Mesodermal cell (in vitro differentiated cells): Measurements from ENCODE around the gene FAM168A.

Experiments
- H3K27ac ChIP-seq: 2 replicates; pipeline ENCODE4 v1.7.0; 2013; ENCODE audit warnings: mild to moderate bottlenecking, low read depth, low read length, moderate library complexity; ENCODE audit not compliant: severe bottlenecking
- H3K36me3 ChIP-seq: 2 replicates; pipeline ENCODE4 v1.7.1; 2013; ENCODE audit warnings: mild to moderate bottlenecking, low read length, moderate library complexity; ENCODE audit not compliant: control insufficient read depth, insufficient read depth
- H3K4me1 ChIP-seq: one replicate; pipeline ENCODE4 v1.7.1; 2013; ENCODE audit warnings: mild to moderate bottlenecking, low read length; ENCODE audit not compliant: insufficient read depth, control insufficient read depth, poor library complexity, severe bottlenecking
- H3K4me3 ChIP-seq: 2 replicates; pipeline ENCODE4 v1.7.0; 2013; ENCODE audit warnings: low read length, control low read depth, mild to moderate bottlenecking; ENCODE audit not compliant: insufficient read depth, poor library complexity, severe bottlenecking; ENCODE audit errors: extremely low read depth
- H3K9me3 ChIP-seq: 2 replicates; pipeline ENCODE4 v1.7.1; 2013; ENCODE audit warnings: mild to moderate bottlenecking, low read length, moderate library complexity; ENCODE audit not compliant: control insufficient read depth
- WGBS, 2 experiments: methylation state at CpG; one replicate each; pipeline ENCODE4 v1.1.5; 2013; ENCODE audit warnings: missing lambda C conversion rate in 2 of 2; ENCODE audit not compliant: insufficient coverage in 2 of 2; 5-methylcytosine and 5-hydroxymethylcytosine counted together

Gene FAM168A

DNA sequence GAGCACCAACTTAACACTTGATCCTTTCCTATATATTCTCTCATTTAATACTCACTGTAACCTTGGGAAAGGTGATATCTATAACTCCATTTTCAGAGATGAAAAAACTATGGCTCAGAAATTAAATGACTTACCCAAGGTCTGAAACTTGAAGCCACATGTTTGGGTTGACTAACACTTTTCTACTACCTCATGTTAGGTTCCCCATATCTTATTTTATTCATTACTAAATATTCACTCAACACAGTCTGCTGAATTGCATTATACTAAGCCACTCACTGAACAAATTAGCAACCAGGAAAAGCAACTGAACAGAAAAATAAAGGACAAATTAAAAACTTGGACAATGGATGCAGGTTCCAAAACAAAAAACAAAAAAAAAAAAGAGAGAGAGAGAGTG, 59.9 kb downstream of the FAM168A start:
- Histone ChIP-seq H3K4me3 (no peak overlapping the region), H3K4me1 (peaks cover 8% of the 10 kb centered on the region), H3K27ac (peak overlapping the region; percentile 79), H3K36me3 (peaks cover 3% of the 10 kb centered on the region), H3K9me3 (no peaks in the 10 kb centered on the region)

DNA sequence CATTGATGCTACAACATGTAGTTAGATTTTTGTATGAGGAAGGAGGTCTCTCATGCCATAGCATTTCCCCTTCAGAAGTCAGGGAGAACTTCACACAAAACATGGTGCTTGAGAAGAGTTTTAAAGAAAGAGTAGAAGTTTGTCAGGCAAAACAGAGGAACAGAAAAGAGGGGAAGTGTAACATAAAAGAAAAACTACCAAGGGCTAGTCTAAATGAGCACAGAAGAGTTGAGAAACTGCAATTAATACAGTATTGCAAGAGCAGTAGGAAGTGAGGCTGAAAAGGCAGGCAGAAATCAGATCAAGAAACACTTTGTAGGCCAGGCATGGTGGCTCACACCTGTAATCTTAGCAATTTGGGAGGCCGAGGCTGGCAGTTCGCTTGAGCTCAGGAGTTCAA, 61.0 kb downstream of the FAM168A start:
- Histone ChIP-seq H3K27ac (no peak overlapping the region), H3K4me1 (peaks cover 11% of the 10 kb centered on the region), H3K36me3 (peaks cover under 1% of the 10 kb centered on the region), H3K4me3 (no peak overlapping the region), H3K9me3 (no peaks in the 10 kb centered on the region)
- WGBS, 2 experiments: 90 to 97% methylated on average over 2 of the region's 2 CpGs

GRCh38 chr11:73532310-73532709, 65.6 kb downstream of the FAM168A start:
- Histone ChIP-seq H3K4me3 (no peak overlapping the region), H3K4me1 (peaks cover 7% of the 10 kb centered on the region), H3K27ac (no peak overlapping the region), H3K36me3 (no peaks in the 10 kb centered on the region), H3K9me3 (no peaks in the 10 kb centered on the region)
- no CpG with 5 or more reads among the region's 1 CpG for WGBS, 2 experiments

DNA sequence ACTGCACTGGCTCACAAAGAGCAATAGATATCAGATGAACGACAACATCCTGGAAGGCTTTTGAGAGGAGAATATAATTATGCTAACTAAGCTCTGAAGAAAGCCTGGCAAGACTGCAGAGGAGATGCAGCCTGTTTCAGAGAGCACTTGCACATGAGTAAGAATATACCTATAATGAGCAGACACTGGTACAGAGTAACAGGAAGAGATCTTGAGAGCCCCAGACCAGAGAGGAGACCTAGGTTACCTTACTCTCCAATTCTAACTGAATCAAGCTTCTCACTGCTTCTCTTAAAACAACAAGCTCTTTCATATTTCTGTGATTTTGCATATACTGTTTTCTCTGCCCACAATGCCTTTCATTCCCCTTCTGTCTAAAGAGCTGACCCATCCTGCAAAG, 66.5 kb downstream of the FAM168A start:
- Histone ChIP-seq H3K4me1 (peaks cover 11% of the 10 kb centered on the region), H3K36me3 (no peaks in the 10 kb centered on the region), H3K4me3 (no peak overlapping the region), H3K27ac (no peak overlapping the region), H3K9me3 (no peaks in the 10 kb centered on the region)
- 100% methylated on average over 1 of the region's 1 CpG; no CpG with 5 or more reads in 1 of the 2 experiments for WGBS, 2 experiments

GRCh38 chr11:73530109-73530508, 67.8 kb downstream of the FAM168A start:
- no peak overlapping the region for H3K27ac ChIP-seq
- H3K4me3 ChIP-seq: no peak overlapping the region
- WGBS, 2 experiments: 42 to 79% methylated on average over 2 to 4 of the region's 4 CpGs
- H3K4me1 ChIP-seq: peaks cover 11% of the 10 kb centered on the region
- H3K36me3 ChIP-seq: no peaks in the 10 kb centered on the region
- H3K9me3 ChIP-seq: no peaks in the 10 kb centered on the region

DNA sequence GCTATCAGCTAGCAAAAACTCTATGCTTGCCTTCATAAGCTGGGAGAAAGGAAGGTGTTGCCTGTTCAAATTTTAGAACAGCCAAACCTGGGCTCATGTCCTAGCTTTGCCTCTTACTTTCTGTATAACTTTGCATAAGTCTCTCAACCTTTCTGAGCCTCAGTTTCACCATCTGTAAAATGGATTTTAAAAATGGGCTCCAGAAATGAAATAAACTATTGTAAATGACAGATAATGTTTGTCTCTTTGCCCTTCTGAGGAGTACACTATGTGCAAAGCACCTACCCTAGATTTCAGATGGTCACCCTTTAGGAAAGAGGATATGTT, 68.7 kb downstream of the FAM168A start:
- H3K36me3 ChIP-seq: no peaks in the 10 kb centered on the region
- no peaks in the 10 kb centered on the region for H3K9me3 ChIP-seq
- H3K4me1 ChIP-seq: peaks cover 11% of the 10 kb centered on the region
- H3K4me3 ChIP-seq: no peak overlapping the region
- no peak overlapping the region for H3K27ac ChIP-seq

DNA sequence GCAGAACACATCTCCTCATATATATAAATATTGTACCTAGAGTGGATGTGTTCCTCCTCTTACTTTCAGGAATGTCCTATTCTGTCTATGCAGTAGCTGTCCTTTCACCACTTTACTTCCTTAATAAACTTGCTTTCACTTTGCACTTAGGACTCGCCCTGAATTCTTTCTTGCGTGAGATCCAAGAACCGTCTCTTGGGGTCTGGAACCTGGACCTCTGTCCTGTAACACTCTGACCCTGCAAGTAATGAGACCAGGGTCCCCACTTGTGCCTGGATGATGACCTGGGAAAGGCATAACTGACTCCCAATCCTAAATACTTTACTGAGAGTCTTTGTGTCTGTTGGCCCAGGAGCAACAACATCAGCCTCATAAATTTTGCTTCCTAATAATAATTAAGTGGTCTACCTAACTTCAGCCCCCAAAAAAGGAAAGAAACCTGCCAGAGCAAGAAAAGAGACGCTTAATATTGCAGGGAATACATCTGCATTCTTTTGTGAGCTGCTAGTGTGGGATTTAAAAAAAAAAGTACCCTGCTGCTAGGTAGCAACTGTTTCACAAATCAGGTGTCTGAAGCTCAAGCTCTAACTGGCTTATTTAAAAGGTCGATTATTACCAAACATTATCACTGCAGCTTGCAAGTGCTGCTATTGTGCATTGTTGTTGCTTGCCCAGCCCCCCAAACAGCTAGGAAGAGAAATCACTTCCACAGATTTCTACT, 69.3 kb downstream of the FAM168A start:
- Histone ChIP-seq H3K9me3 (peaks cover 4% of the 10 kb centered on the region), H3K27ac (no peak overlapping the region), H3K4me3 (no peak overlapping the region), H3K4me1 (peaks cover 11% of the 10 kb centered on the region), H3K36me3 (no peaks in the 10 kb centered on the region)
- WGBS, 2 experiments: 64 to 66% methylated on average over 4 of the region's 5 CpGs

DNA sequence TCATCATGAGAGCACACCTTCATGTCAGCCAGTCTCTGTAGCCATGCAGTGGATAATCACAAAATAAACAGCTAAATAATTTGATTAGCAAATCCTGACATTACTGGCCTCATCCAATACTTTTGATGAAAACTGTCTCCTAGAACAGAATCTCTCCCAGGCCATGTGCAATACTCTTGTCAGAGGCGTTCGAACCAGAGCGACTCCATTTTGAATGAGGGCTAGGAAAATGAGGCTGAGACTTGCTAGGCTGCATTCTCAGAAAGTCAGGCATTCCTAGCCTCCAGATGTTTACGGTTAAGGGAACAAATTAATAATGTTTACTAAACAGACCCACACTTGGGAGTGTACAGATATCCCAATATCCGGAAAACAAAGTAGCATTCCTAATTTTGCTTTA, 69.9 kb downstream of the FAM168A start:
- H3K4me1 ChIP-seq: peaks cover 11% of the 10 kb centered on the region
- no peak overlapping the region for H3K4me3 ChIP-seq
- peaks cover 8% of the 10 kb centered on the region for H3K9me3 ChIP-seq
- H3K36me3 ChIP-seq: no peaks in the 10 kb centered on the region
- no peak overlapping the region for H3K27ac ChIP-seq
- 100% methylated on average over 3 of the region's 5 CpGs; no CpG with 5 or more reads in 1 of the 2 experiments for WGBS, 2 experiments

GRCh38 chr11:73525611-73526010, 72.3 kb downstream of the FAM168A start:
- Histone ChIP-seq H3K27ac (no peak overlapping the region), H3K4me1 (peaks cover 24% of the 10 kb centered on the region), H3K4me3 (no peak overlapping the region), H3K36me3 (no peaks in the 10 kb centered on the region), H3K9me3 (peaks cover 8% of the 10 kb centered on the region)
- WGBS, 2 experiments: no CpG with 5 or more reads among the region's 1 CpG

- Histone ChIP-seq H3K36me3 (no peaks in the 10 kb centered on the region), H3K4me1 (peaks cover 24% of the 10 kb centered on the region), H3K9me3 (peaks cover 8% of the 10 kb centered on the region), H3K4me3 (no peak overlapping the region), H3K27ac (no peak overlapping the region)
- WGBS, 2 experiments: 100% methylated on average over 1 to 2 of the region's 4 CpGs
These were observed 73.1 kb downstream of the FAM168A start for GRCh38 chr11:73524774-73525173.

- H3K4me1 ChIP-seq: peaks cover 16% of the 10 kb centered on the region
- 50% methylated on average over 1 of the region's 1 CpG; no CpG with 5 or more reads in 1 of the 2 experiments for WGBS, 2 experiments
- no peak overlapping the region for H3K4me3 ChIP-seq
- H3K36me3 ChIP-seq: no peaks in the 10 kb centered on the region
- H3K27ac ChIP-seq: peak overlapping the region; percentile 64
- H3K9me3 ChIP-seq: peaks cover 8% of the 10 kb centered on the region
These were observed 76.3 kb downstream of the FAM168A start for GRCh38 chr11:73521621-73522020.
